IPS DF 4.7 (cell line): ENCODE measurements around the gene KRT76.
"Not testable (repeated sequence)": the region's sequence is repeated elsewhere in the genome, so short reads cannot be mapped to it uniquely, and the experiment has no call there.

Source experiments
- DNase-seq: peaks from one replicate; pipeline ENCODE4 v3.0.0-alpha.2; 2013; ENCODE audit warnings: low spot score; ENCODE audit errors: extremely low read depth

The KRT76 gene

DNA sequence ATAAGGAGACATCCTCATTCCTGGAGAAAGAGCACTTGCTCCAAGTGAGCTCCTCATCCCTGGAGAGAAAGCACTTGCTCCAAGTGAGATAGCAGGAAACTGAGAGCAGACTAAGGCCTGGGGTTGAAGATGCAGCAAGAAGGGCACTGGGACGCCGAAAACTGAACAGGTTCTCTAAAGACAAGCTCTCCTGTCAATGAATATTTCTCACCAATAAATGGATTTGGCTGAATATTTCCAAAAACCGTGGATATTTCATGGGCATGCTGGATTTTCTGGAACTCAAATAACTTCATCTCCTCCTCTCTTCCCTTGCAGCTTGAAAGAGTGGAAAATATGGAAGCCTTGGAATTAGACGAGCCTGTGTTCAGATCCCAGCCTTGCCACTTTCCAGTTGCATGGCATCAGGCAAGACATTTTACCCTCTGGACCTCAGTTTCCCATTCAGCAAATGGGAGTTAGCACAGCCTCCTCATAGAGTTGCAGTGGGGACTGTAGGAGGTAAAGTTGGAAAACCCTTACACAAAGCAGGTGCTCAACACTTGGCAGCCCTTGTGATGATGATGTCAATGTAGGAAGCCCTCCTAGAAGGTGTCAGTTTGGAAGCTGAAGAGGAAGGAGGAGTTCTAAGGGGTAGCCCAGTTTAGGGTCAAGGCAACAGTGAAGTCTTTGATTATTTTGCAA is 4.4 kb upstream of the KRT76 start:
- no peak for DNase-seq

DNA sequence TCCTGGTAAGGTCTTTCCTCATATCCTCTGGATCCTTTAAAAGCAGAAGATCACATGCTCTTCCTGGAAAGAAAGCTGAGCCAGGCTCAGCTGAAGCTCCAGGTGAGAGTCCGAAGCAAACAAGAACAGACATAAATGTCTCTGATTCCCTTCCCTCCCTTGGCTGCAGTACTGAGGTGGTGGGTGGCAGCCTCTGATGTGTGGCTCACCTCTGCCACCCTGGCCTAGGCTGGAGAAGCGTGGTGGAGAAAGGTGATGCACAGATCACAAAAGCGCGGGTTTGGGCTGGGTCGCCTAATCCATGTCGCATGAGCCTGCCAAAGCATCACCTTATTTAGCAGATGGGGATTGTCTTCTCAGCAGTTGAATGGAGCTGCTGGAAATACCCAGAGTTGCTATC is 2.8 kb upstream of the KRT76 start:
- no peak for DNase-seq

DNA sequence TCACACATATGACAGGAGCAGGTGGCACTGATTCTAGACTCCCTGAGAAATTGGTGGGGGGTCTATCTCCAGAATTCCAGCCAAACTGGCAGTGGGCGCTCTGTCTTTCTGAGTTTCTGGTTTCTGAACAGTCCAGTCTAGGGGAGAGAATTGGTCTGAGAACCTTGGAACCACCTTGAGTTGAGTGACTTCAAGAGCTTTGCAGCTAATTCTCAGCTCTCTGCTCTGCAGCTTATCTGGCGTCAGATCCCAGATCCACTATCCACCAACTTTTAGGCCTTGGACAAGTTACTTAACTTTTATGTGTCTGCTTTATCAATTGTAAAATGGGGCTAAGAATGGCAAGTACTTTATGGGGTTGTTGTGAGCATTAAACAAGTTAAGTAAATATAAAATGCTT is 1.7 kb upstream of the KRT76 start:
- no peak for DNase-seq

DNA sequence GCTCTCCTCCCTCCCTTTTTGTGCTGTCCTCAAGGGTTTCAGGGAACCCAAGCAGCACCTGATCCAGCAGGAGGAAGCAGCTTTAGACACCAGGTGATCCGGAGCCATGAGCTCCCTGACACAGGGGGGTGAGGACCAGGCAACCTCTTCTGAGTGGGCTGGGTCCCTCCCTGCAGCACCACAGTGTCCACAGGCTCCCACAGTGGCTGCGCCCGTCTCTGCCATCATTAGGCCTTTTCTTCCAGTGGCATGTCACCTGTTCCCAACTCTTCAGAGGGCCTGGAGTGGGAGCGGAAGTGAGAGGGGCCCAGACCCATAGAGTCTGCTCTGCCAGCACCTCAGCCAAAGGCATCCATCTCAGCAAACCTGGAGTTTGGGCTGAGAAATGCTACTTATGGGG is 421 bp upstream of the KRT76 start:
- DNase-seq, result no peak

DNA sequence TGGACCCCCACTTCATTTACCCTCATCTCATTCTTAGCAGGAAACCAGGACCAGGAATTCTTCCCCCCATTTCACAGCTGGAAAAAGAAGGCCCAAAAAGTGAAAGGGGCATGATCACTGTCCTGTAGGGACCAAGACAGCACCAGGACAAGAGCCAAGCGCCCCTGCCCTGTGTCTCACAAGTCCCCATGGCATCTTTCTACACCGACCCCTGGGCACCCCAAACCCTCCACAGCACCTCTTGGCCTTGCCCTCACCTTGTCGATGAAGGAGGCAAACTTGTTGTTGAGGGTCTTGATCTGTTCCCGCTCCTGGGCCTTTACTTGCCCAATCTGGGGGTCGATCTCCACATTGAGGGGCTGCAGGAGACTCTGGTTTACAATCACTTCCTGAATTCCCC is 710 bp downstream of the KRT76 start:
- DNase-seq, result no peak

DNA sequence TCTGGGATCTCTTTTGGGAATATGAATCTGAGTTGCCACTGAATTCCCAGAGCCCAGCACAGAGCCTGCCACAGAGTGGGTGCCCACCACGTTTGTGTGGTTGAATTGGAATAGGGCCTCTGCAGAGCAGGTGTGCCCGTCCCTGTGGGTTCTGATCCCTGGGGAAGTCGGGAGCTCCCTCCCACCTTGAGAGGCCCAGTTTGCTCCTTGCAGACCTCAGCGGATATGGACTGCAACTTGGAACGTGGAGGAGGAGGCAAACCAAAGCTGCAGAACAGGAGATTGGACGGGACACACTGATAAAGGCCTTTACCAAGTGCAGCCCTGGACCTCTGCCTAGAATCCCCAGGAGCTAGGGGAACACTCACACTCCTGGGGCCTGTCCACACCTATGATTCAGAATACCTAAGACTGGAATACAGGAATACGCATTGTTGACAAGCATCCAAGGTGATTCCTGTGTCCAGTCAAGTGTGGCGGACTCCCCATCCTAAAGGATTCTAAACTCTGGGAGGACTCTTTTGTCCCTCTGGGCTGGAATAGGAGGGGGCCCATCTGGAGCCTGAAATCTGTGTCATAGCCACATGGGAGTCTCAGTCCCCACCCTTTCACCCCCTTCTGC is 2.4 kb downstream of the KRT76 start:
- DNase-seq, result no peak

DNA sequence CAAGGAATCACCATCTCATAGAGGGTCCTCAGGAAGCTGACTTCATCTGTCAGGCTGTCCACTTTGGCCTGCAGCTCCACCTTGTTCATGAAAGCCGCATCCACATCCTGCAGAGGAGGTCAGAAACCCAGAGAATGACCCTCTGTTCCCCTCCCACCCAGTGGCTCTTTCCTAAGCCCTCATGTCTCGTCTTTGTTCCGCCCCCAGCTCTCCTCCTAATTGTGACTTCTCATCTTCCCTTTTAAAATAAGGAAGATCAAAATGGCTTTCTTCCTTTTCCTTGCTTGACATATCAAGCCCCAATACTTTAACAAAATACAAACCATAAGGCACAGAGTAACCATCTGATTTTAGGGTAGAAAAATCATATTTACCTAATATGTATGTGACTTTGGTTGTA is 4.4 kb downstream of the KRT76 start:
- DNase-seq, result no peak

DNA sequence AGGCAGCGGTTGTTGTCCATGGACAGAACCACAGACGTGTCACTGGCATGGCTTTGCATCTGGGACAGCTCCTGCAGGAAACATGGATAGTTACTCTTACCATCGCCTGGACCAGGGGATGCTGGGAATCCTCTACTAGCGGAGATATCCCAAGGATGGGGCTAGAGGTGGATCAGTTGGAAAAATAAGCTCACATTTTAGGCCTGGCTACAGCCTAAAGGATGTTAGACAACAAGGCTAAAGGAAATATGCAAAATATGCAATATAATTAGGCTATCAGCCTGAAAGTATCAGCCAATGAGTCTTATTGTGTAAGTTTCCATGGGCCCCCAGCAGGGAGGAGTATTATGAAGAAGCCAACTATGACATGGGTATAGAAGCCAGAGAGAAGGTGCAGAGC is 5.0 kb downstream of the KRT76 start:
- DNase-seq, result no peak

DNA sequence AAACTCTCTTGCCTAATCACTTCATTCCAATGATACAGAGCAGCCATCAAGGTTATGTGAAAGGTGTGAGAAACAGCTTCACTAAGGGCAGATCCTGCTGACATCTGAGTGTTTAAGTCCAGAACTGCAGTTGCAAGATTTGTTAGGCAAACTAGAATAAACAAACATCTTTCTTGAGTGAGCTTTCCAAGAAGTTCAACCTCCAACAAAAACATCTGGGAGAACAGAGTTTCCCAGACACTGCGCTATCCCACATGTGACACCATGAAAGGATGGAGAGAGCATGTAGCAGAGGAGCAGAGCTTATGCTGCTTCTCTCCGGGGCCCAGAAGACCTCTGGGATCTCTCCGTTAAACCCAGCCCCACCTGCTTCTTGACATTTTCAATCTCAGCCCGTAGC is 5.6 kb downstream of the KRT76 start:
- DNase-seq, result no peak

DNA sequence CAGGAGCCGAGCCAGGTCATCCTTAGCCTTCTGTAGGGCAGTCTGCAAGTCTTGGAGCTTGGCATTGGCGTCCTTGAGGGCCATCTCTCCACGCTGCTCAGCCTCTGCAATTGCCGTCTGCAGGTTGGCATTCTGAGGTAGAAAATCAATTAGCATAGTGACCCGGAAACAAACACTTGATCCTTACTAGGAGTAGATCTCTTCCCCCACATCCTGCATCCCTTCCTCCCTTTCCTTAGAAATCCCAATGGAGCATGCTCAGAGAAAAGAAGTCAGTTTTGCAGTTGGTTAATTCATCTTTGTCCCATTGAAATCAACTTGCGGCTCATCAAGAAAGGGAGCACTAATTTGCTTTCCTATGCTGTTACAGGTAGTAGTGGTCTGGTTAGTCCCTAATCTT is 6.1 kb downstream of the KRT76 start:
- DNase-seq, result no peak

DNA sequence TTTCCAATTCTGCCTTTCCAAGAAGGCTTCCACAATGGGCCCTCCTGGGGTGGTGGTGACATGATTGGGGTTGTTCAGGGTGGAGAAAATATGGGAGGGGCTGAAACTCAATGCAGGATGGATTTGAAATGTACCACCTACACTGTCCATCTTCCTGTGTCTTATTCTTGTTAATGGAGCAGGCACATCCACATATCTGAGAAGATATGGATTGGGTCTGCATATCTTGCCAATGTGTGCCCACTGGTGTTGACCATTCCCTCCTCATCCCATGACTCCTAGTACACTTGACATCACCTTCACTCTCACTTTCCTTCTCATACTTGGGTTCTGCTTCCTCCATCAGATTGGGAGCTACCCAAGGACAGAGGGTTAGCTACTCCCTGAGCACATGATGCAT is 7.2 kb downstream of the KRT76 start:
- DNase-seq, result no peak

DNA sequence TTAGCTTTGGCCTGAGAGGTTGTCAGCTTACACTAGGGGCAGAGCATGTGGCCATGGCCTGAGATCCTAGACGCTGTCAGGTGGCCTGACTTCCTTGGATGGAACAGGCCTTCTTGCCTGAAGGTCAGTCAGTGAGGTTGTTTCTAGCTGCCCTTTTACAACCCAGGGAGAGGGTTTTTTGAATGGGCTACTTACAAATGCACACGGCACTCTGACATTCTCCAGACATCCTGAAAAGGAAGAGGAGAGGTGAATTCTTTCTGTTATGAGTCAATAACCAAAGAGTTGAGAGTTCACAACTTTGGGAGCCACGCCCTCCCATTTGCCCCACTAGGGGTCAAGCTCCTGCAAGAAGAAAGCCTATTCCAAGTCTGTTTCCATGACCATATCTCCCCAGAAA is 7.8 kb downstream of the KRT76 start:
- DNase-seq, result no peak

DNA sequence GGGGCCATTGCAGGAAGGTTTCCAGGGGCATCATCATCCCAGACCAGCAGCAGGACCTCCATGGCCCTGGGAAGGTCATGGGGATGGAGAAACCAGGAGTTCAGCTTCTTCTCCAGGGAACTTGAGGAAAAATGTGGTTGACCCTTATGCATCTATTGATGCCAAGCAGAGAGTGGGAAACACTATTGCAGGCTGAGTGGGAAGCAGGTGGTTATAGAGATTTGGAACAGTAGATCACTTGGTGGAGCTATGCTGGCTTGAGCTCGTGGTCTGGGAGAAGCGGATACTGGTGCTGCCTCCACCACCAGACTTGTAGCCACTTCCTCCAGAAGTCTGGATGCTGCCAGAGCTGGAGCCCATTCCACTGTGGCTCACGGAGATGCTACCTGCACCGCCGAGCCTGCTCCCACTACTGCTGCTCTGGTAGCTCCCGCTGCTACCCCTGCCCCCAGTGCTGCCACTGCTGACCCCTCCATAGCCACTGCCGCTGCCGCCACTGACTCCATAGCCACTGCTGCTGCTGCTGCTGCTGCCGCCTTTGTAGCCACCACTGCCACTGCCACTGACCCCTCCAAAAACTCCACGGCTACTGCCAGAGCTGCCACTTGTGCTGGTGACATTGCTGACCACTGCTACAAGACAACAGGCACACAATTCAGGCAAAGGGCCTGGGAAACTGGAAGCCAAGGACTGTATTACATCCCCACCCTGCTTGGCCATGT is 8.5 kb downstream of the KRT76 start:
- no peak for DNase-seq

DNA sequence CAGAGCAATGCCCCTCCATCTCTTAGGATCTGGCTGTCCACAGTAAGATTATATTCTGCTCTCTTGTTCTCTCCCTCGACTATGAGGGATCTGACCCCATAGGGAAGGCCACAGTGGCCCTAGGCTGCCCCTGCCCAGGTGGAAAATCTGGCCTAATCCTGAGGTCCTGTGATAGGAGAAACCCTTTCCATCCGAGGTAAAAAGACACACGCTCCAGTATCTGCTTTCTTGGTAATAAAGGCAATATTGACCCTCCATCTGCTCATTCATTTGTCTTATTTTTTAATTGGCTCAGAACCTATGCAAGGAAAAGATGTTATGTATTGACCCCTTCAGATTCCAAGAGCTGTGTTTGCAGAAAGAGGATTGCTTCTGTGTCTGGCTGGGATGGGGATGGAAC is 9.7 kb downstream of the KRT76 start:
- DNase-seq, result no peak

DNA sequence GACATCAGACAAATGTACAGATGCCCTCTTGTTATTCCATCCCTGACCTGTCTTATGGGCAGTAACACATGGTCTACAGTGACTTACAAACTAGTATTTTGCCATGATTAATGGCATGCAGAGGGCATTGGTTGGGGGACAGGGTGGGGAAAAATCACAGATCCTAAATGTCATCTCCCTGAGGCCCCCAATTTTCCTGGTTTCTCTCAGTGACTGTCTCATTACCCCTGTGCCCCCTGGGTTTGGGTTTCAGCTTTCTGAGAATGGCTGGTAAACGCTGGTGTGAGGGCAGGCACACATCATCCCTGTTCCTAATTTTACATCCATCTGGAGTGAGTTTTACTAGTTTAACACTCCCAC is 10.1 kb downstream of the KRT76 start:
- no peak for DNase-seq

DNA sequence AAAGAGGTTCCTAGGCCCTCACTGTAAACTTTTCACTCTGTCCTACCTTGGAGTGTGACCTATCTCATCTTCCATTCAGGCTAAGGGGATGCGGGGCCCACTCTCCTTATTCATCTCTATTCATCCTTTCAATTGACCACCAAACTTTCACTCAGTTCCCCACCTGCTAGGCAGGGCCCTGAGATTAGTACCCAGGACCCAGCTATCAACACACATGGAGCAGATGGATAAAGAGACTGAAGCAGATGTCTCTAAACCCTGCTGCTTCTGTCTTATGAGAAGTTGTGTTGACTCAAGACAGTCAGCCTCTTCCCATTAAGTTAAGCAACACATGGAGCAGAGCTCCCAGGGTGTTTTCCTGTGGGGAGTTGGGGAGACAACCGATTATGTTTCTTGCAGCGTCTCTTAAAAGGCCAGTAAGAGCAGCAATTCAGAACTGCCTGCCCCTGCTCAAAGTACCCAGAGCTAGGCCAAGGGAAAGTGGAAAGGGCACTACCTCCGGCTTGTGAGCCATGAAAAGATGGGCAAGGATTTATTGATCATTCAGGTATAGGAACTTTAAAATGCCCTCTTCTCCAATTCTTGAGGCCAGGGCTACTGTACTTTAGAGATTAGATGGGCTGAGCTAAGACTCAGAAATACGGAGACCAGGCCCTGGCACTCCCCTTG is 10.7 kb downstream of the KRT76 start:
- no peak for DNase-seq

DNA sequence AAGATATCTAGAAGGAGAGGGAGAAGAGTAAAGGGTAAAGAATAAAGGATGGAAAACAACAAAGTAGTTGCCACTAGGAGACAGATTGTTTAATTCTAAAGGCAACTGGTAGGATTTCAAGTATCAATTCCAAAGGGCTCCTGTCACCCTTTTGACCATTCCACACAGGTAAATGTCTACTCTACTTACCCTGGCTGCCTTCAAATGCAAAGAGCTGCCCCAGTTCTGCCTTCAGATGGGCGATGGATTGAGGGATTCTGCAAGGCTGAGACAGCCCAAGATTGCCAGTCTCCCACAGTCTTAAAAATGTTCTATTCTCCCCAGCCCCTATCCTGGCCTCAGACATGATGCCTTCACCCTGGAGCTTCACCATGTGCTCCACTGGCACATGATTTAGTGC is 11.4 kb downstream of the KRT76 start:
- no peak for DNase-seq

DNA sequence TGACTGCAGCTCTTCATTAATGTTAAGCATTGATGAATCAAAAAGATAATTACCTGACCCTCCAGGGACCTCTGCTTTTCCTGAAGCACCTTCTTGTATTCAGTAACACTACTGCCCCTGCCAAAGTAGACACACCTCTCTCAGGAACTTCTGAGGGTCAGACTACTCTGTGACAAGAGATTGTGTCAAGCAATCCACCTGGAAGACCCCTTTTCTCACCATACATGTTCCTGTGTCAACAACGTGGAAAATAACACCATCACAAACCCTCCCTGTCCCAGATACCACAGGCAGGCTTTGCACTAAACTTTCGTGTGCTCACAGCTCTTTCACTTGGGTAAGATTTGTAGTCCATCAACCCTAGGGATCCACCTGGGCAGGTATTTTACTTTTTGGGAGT is 13.2 kb downstream of the KRT76 start:
- DNase-seq, result no peak

DNA sequence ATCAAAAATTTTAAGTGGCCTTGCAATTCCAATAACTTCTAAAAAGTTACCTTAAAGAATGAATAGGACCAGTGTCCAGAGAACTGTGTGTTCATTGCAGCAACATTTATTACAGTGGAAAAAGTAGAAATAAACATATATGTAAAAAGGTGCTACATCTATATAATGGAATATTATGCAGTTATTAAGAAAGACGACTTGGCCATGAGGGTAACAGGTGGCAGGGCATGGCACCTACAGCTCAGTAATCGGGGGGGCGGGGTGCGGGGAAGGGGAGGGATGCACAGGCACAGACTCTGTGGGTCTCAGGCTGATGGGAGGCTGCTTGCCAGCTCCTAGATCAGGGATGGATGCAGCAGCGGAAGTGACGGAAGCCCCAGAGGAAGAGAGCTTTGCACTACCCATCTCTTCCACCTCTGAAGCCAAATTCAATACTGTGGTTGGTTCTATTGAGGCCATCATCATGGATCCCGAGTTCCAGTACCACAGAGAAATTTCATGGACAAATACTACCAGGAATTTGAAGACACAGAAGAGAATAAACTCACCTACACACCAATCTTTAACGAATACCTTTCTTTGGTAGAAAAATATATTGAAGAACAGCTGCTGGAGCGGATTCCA is 14.0 kb downstream of the KRT76 start:
- no peak for DNase-seq

DNA sequence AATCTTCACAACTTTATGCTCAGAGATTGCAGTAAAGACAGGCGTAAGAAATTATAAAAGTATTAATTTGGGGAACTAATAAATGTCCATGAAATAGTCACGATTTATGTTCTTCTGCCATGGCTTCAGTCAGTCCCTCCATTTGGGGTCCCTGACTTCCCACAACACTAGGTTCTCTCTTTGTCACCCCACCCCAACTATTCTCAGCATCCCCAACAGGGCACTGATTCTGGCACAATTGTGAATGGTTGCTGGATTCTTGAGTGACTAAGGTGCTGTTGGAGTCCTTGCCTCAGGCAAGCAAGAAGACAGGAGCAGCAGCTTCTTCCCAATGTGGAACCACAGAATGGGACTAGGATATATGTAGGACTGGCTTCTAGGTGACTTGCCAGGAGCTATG is 15.3 kb downstream of the KRT76 start:
- DNase-seq, result no peak

DNA sequence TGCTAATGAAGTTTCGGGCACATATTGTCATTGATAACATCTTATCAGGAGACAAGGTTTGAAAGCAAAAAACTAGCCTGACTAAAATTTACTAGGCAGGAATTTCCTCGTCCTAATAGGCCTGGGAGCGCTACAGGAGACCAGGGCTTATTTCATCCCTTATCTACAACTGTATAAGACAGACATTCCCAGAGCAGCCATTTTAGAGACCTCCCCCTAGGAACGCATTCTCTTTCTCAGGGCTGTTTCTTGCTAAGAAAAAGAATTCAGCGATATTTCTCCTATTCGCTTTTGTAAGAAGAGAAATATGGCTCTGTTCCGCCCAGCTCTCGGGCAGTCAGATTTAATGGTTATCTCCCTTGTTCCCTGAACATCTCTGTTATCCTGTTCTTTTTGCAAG is 15.9 kb downstream of the KRT76 start:
- DNase-seq, result not testable (repeated sequence)

DNA sequence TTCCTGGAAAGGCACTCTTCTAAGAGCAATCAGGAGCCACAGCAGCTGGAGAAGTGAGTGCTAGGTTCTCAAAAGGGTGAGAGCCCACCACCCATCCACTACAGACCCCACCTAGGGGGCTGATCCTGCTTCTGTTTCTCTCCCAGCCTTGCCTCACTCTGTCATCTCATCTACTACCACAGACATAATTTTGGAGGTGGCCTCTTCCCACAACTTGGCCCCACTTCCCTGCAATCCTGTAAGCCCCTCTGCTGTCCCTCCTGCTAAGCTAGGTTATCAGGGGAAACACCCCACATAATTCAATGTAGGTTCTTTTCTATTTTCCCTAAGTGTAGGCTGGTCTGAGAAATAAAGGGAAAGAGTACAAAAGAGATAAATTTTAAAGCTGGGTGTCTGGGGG is 16.5 kb downstream of the KRT76 start:
- no peak for DNase-seq
